ENCODE data around the gene LRMDA.

Gene LRMDA

GRCh38 chr10:75646218-75646915 is 214.9 kb downstream of the LRMDA start:
- no peak for DNase-seq (ENCODE audit: low read depth)

GRCh38 chr10:75646916-75647315 is 215.5 kb downstream of the LRMDA start:
- DNase-seq (ENCODE audit: low read depth): no peak

DNA sequence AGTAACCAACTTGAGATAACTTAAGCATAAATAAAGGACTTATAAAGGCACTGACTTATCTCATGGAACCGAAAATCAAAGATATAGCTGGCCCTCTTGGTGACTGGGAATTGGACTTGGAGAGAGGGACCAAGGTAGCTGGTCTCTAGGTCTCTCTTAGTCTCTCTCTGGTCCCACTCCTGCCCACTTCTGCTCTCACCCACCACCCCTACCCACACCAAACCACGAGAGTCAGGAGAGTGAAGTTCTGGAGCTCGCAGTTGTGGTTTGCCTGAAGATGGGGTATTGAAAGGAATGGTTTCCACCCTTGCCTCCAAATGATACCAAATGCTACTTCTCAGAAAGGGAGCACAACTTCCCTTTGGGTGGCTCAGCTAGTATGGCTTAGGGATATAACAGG is 216.3 kb downstream of the LRMDA start:
- no peak for DNase-seq (ENCODE audit: low read depth)

DNA sequence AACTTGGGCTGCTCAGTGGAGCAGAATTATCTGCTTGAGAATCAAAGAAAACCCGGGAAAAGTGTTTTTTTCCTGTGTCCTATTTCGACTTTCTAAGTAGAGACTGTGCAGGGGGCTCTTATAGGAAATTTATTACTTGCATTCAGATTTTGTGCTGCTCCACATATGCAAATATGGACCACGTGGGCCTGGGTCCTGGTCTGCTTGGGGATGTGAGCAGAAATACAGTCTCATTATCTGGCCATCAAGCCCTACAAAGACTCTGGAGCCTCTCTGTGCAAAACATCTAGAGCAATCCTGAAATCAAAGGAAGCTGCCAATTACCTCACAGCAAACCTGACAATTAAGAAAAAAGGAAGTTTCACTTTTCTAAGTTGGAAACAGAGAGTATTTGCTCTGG is 216.9 kb downstream of the LRMDA start:
- DNase-seq (ENCODE audit: low read depth): no peak

DNA sequence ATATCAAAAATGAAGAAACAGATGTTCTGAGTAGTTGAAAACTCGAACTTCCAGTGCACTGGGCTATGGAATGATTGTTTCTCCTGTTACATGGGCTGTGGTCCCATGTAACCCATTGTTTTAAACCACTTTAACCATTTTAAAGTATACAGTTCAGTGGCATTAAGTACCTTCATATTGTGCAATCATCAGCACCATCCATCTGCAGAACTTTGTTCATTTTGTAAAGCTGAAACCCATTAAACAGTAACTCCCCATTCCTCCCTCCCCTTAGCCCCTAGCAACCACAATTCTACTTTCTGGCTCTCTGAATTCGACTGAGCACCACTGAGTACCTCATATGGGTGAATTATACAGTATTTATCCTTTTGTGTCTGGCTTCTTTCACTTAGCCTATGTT is 217.4 kb downstream of the LRMDA start:
- DNase-seq (ENCODE audit: low read depth): no peak

DNA sequence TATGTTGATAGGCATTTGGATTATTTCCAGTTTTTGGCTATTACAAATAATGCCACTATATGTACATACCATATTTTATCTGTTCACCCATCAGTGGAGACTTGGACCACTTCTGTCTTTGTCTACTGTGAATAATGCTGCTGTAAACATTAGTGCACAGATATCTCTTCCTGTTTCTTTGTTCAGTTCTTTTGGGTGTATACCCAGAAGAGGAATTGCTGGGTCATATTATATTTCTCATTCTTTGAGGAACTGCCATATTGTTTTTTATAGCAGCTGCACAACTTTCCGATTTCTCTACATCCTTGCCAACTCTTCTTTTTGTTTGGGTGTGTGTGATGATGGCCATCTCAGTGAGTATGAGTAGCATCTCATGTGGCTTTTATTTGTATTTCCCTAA is 218.0 kb downstream of the LRMDA start:
- no peak for DNase-seq (ENCODE audit: low read depth)

- DNase-seq (ENCODE audit: low read depth): no peak
Observed at GRCh38 chr10:75650648-75651047, 219.2 kb downstream of the LRMDA start.

DNA sequence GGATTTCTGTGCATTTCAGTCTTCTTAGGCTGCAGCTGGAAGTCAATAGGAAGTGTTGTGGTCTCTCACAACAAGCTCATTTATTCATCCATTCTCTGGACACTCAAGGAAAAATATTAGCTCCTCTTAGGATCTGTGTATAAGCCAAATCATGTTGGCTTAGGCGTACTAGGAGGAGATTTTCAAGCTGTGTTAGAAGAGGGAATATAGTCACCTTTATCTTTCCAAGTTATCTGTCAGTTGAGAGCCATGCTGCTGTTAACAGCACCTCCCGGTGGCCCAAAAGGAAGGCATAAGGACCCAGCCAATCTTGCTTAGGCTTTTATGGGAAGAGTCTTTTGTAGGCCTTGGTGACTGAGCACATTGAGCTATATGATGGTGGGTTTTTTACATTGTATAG is 220.0 kb downstream of the LRMDA start:
- no peak for DNase-seq (ENCODE audit: low read depth)

DNA sequence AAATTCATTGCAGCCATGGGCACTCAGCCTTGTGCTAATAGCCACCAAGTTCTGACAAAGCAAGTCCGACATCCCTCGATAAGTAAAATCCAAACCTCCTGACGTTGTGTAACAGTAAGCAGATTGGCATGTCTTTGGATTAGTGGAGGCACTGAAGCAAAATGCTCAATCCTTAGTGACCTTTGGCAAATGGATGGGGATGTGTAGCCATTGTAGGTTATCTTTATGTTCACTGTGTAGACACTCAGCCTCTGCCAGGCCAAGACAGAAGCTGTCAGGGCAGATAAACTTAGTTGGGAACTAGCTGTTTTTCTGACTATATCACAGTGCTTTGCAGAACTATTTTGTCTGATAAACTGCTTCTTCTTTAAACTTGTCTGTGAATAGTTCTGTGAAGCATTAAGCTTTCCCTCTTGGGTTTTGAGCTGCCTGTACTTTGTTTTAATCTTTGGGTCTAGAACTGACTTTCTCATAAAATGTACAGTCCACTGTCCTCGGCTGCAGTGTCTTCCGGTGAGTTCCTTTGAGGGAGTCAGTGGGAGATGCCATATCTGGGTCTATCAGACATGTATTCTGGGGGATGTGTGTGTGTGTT is 220.8 kb downstream of the LRMDA start:
- DNase-seq (ENCODE audit: low read depth): no peak

GRCh38 chr10:75653761-75654160 is 222.3 kb downstream of the LRMDA start:
- DNase-seq (ENCODE audit: low read depth): no peak

DNA sequence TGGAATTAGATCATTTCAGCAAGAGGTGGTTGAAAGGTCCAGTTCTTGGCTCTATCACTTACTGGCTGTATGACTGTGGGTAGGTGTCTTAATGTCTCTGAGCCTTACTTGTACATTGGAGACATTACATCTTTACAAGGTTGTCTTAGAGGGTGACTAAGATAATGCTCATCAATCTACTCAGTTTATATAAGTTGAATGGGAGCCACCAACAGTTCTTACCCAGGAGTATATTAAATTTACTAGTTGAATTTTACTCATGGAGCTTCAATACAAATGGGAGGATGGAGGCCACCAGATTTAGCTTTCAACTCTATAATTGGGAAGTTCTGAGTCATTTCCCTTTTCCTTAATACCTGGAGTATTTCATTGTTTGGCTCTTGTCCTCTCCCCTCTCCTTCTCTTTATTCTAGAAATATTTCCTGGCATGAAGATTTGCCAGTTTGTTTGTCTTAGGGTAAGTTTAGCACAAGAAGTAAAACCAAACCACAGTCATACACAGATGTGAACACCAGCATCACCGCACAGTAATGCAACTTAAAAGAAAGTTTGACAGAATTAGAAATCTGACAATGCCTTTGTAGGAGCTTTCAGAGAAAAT is 222.8 kb downstream of the LRMDA start:
- no peak for DNase-seq (ENCODE audit: low read depth)

GRCh38 chr10:75654772-75655171 is 223.3 kb downstream of the LRMDA start:
- DNase-seq (ENCODE audit: low read depth): no peak

DNA sequence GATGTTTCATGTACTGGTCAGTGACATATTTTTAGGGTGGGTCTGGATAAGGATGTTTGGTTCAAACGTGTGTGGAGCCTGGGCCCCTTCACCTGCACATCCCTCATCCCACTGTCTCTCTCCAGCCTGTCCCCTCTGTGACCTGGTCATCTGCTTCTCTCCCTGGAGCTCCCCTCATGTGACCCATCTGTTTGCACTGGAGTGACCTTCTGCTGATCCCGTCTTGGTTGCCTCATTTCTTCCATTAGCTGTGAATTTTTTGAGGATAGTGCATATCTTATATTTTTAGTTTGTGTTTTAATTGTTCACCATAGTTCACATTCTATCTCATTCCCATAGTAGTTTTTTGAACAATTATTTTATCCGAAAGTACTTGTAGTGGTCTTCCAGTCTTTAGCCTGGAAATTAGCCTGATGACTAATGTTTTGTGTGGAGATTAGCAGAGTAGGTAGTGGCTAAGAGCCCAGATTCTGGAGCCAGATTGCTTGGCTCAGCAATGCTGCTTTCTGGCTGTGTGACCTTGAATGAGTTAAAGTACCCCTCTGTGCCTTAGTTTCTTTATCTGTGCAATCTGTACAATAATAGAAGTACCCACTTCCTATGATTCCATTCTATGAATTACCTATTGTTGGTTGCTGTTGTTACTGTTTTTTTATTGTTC is 224.5 kb downstream of the LRMDA start:
- no peak for DNase-seq (ENCODE audit: low read depth)

DNA sequence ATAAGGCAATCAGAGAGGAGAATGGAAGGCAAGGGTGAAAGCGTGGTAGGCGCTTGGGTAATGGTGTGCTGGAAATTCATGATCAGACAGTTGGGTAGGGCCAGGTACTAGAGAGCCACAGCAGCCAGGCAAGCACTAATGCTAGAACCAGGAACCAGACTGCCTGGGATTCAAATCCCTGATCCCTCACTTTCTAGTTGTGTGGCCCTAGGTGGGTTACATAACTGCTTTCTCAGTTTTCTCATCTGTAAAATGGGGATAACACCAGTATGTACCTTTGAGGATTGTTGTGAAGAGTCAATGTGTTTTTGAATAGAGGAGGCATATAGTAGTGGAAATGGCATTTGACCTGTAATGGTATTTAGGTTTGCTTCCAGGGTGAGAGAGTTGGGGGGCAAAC is 225.9 kb downstream of the LRMDA start:
- DNase-seq (ENCODE audit: low read depth): no peak

GRCh38 chr10:75658036-75658435 is 226.6 kb downstream of the LRMDA start:
- no peak for DNase-seq (ENCODE audit: low read depth)

GRCh38 chr10:75658496-75658895 is 227.1 kb downstream of the LRMDA start:
- no peak for DNase-seq (ENCODE audit: low read depth)

- no peak for DNase-seq (ENCODE audit: low read depth)
Observed at GRCh38 chr10:75658915-75659314, 227.5 kb downstream of the LRMDA start.

GRCh38 chr10:75660823-75661222 is 229.4 kb downstream of the LRMDA start:
- no peak for DNase-seq (ENCODE audit: low read depth)

DNA sequence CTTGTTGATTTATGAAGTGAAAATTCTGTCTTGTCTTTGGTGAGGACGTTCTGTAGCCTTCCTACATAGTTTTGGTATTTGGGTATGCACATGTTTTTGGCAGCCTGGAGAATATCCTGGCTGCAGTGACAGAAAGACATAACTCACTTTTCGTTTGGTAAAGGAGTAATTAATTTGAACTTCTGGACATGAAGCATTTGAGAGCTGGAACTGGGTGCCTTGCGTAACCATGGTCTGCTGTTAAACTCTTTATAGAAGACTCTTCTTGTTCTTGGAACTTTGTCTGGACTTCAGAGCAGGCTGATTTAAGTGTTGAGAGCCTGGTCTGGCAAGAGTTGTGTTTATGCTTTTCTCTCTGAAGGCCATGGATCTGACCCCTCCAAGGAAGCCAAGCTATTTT is 231.3 kb downstream of the LRMDA start:
- DNase-seq (ENCODE audit: low read depth): no peak

DNA sequence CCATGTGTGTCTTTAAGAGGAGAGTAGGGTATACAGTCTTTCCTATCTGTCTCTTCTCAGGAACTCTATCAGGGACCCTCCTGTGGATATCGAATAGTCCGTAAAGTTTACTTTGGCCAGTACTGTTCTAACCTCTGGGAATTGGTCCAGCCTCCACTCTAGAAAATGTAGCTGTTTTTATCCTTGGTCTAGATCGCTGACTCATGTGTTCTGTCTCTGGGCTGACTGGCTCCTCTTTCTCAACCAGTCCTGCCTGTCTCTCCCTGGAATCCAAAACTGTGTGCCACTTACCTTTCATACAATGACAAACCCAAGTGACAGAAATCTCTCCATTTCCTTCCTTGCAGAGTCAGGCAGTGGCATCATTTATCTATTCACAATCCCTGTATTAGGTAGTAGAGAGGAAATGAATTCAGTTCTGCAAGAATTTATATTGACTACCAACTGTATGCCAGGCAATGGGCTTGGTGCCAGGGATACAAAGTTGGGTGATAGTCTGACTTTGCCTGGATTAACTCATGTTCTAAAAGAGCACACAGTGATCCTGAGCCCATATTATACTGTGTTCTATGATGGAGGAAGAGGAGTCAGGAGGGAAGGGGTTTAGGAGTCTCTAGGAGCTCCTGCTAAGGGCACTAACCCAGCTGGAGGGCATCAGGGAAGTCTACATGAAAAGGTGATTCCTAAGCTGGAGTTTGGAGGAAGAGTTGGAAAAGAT is 232.7 kb downstream of the LRMDA start:
- DNase-seq (ENCODE audit: low read depth): no peak

DNA sequence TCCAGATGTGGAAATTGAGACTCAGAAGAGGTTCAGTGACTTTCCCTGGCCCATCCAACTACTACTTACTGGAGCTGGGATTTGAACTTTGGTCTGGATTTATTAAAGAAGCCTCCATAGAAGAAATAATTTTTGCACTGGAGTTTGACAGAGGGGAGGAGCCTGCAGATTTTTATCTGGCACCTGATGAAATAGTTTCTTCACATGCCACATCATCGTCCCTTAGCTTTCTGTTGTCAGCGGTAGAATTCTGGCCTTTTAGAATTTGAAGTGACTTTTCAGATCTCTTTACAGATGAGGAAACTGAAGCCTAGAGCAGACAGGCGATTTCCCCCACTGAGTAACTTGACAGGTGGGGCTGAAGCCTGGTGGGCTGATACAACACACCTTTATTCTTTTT is 233.5 kb downstream of the LRMDA start:
- no peak for DNase-seq (ENCODE audit: low read depth)

GRCh38 chr10:75665707-75666106 is 234.3 kb downstream of the LRMDA start:
- no peak for DNase-seq (ENCODE audit: low read depth)

All from activated T-cell treated with anti-CD3 and anti-CD28 coated beads for 24 hours (primary cell).